ENCODE measurements around the gene EVI5L. TPM values are rescaled to one million over a fixed set of nuclear protein-coding genes. Genes with fewer than 3 reads are reported as not detected.

EVI5L gene
- total RNA-seq, 1 donor from 2014 or later = 23.4 TPM

DNA sequence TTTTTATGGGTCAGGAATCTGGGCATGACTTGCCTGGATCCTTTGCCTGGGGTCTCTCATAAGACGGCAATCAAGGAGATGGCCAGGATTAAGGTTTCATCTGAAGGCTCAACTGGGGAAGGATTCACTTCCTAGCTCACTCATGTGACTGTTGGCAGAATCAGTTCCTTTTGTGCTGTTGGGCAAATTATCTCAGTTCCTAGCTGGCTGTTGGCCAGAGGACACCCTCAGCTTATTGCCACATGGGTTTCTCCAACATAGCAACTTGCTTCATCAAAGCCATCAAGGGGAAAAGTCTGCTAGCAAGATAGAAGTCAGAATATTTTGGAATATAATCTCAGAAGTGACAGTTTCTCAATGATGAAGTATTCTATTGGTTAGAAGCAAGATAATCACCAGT lies 12.2 kb upstream of the EVI5L start:
- no peak for DNase-seq (ENCODE audit: low spot score)

- no peak for DNase-seq (ENCODE audit: low spot score)
These were observed 11.2 kb upstream of the EVI5L start for GRCh38 chr19:7818806-7819205.

- no peak for DNase-seq (ENCODE audit: low spot score)
These were observed 10.7 kb upstream of the EVI5L start for GRCh38 chr19:7819337-7819736.

DNA sequence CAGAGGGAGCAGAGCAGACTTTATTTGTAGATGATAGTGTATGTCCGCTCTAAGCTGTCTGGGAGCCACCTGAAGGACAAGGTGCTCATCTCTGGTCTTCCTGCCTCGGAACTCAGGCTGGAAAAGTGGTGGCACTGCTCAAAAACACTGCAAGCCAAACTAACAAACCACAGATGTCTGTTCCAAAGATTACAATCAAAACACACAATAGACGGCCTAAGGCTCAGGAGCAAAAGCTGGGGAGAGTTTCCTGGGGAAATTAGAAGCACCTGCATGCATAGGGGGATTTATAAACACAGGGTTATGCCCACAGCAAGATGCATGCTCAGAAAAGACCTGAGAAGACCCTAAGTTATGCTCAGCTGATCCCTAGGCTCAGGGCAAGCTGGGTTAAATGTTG lies 9.4 kb upstream of the EVI5L start:
- no peak for DNase-seq (ENCODE audit: low spot score)

- no peak for DNase-seq (ENCODE audit: low spot score)
These were observed 7.0 kb upstream of the EVI5L start for GRCh38 chr19:7822910-7823515.

- DNase-seq (ENCODE audit: low spot score) = no peak
These were observed 6.2 kb upstream of the EVI5L start for GRCh38 chr19:7823686-7824301.

DNA sequence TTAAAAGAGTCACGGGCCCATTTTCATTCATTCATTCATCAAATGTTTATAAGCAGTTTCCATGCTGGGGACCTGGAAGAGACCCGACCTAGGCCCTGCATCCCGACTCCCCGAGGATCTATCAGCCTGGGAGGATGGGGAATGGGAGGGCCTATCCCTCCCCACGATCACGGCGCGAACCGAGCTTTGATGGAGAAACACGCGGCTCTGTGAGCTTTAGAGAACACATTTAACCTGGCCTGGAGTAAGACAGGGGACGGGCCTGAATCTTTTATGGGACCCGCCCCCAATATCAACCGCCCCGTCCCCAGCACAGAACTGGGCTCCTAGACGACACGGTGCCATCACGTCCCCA lies 875 bp upstream of the EVI5L start:
- no peak for DNase-seq (ENCODE audit: low spot score)

- DNase-seq (ENCODE audit: low spot score) = no peak
These were observed 304 bp downstream of the EVI5L start for GRCh38 chr19:7830272-7830771.

DNA sequence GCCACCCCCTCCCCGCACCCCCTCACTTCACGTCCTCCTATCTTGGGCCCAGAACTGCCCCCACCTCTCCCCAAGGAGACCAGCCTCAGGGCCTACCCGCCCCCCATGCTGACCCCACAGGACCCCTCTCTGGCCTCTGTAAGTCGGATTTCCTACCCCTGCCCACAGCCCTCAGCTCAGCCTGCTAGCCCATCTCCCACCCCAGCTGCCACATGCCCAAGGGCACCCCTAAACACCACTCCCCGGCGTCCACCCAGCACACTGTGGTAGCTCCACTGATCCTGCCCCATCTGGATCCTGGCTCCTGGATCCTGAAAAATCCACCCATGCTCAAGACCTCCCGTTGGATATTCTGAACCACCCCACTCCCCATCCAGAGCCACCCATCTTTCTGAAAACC lies 805 bp downstream of the EVI5L start:
- no peak for DNase-seq (ENCODE audit: low spot score)

- no peak for DNase-seq (ENCODE audit: low spot score)
These were observed 1.4 kb downstream of the EVI5L start for GRCh38 chr19:7831452-7831851.

- DNase-seq (ENCODE audit: low spot score) = no peak
These were observed 2.0 kb downstream of the EVI5L start for GRCh38 chr19:7832009-7832408.

- DNase-seq (ENCODE audit: low spot score) = no peak
These were observed 2.8 kb downstream of the EVI5L start for GRCh38 chr19:7832781-7833180.

- peak; percentile 83 for DNase-seq (ENCODE audit: low spot score)
These were observed 3.4 kb downstream of the EVI5L start for GRCh38 chr19:7833225-7834099.

- no peak for DNase-seq (ENCODE audit: low spot score)
These were observed 9.5 kb downstream of the EVI5L start for GRCh38 chr19:7839476-7839875.

- DNase-seq (ENCODE audit: low spot score) = no peak
These were observed 10.6 kb downstream of the EVI5L start for GRCh38 chr19:7840629-7841028.

DNA sequence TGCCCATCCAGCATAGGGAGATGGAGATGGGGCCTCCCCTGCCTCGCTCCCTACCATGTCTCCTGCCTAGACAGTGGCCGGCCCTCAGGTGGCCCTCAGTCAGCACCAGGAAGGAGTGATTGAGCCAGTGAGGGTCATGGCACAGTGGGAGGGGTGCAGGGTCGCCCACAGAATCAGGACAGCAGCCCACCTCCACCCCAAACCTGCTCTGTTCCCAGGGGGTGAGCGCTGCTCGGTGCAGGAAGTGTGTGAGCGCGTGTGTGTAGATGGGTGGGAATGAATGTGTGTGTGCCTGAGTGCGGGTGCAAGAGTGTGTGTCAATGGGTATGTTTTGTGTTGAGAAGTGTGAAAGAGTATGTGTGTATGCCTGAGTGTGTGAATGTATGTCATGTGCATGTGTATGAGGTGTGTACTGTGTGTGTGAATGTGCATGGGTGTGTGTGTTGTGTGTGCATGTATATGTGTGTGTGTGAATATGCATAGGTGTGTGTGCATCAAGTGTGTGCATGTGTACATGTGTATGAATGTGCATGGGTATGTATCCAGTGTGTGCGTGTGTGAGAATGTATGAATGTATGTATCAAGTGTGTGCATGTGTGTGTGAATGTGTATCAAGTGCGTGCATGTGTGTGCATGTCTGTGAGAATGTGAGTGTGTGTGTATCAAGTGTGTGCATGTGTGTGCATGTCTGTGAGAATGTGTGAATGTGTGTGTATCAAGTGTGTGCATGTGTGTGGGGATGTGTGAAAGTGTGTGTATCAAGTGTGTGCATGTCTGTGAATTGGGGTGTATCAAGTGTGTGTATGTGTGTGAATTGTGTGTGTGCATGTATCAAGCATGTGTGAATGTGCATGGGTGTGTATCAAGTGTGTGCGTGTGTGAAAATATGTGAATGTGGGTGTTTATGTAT lies 12.0 kb downstream of the EVI5L start:
- no peak for DNase-seq (ENCODE audit: low spot score)

DNA sequence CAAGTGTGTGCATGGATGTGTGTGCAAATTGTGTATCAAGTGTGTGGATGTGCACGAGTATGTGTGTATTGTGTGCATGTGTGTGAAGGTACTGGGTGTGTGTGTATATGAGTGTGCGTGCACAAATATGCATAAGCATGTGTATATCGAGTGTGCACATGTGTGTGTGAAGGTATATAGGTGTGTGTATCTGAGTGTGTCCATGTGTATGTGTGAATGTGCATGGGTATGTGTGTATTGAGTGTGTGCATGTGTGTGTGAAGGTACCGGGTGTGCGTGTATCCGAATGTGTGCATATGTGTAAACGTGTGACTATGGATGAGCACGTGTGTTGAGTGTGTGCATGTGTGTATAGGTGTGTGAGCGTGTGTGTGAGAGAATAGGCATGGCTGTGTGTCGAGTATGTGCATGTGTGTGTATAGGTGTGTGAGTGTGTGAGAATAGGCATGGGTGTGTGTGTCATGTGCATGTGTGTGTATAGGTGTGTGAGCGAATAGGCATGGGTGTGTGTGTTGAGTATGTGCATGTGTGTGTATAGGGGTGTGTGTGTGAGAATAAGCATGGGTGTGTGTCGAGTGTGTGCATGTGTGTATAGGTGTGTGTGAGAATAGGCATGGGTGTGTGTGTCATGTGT lies 12.8 kb downstream of the EVI5L start:
- DNase-seq (ENCODE audit: low spot score) = no peak

GRCh38 chr19:7843521-7843920 lies 13.5 kb downstream of the EVI5L start:
- no peak for DNase-seq (ENCODE audit: low spot score)

GRCh38 chr19:7844405-7844804 lies 14.4 kb downstream of the EVI5L start:
- no peak for DNase-seq (ENCODE audit: low spot score)

GRCh38 chr19:7844951-7845350 lies 14.9 kb downstream of the EVI5L start:
- DNase-seq (ENCODE audit: low spot score) = no peak

GRCh38 chr19:7845390-7846154 lies 15.6 kb downstream of the EVI5L start:
- no peak for DNase-seq (ENCODE audit: low spot score)

Data from mucosa of gallbladder (tissue), 1 donor.